KMS-11 (cell line): ENCODE data around the gene GABRA5.

ENCODE experiments used
- H2AFZ ChIP-seq: fragments of 200-600 bp; sonication (generic); 2 replicates; pipeline ENCODE4 v1.6.1; 2016; ENCODE audit warnings: antibody characterized with exemption, mixed run types, low read depth
- H3K27ac ChIP-seq: fragments of 200-600 bp; sonication (generic); 2 replicates; pipeline ENCODE4 v1.6.1; 2016; ENCODE audit warnings: mild to moderate bottlenecking, mixed run types
- H3K27me3 ChIP-seq: fragments of 200-600 bp; sonication (generic); 2 replicates; pipeline ENCODE4 v1.6.1; 2017; ENCODE audit warnings: mild to moderate bottlenecking, low read depth, mixed run types, moderate library complexity; ENCODE audit not compliant: insufficient read depth
- H3K36me3 ChIP-seq: fragments of 200-600 bp; sonication (generic); 2 replicates; pipeline ENCODE4 v1.6.1; 2017; ENCODE audit warnings: mild to moderate bottlenecking, mixed run types; ENCODE audit not compliant: insufficient read depth
- H3K4me1 ChIP-seq: fragments of 200-600 bp; sonication (generic); 2 replicates; pipeline ENCODE4 v1.6.1; 2016; ENCODE audit warnings: mild to moderate bottlenecking, low read depth, mixed run types; ENCODE audit not compliant: poor library complexity, severe bottlenecking
- H3K4me2 ChIP-seq: fragments of 200-600 bp; sonication (generic); 2 replicates; pipeline ENCODE4 v1.7.0; 2016; ENCODE audit warnings: mild to moderate bottlenecking, mixed run types
- H3K4me3 ChIP-seq: fragments of 200-600 bp; sonication (generic); IDR thresholded peaks from 2 replicates; pipeline ENCODE4 v1.6.1; 2017; ENCODE audit warnings: low read depth, low read length, mixed read lengths; ENCODE audit not compliant: insufficient read depth
- H3K79me2 ChIP-seq: fragments of 200-600 bp; sonication (generic); 2 replicates; pipeline ENCODE4 v1.6.1; 2016; ENCODE audit warnings: low read depth, mixed run types; ENCODE audit not compliant: insufficient read depth
- H3K9ac ChIP-seq: fragments of 200-600 bp; sonication (generic); 2 replicates; pipeline ENCODE4 v1.6.1; 2016; ENCODE audit warnings: mild to moderate bottlenecking, mixed run types
- H4K20me1 ChIP-seq: fragments of 200-600 bp; sonication (generic); 2 replicates; pipeline ENCODE4 v1.6.1; 2016; ENCODE audit warnings: mild to moderate bottlenecking, mixed run types; ENCODE audit not compliant: insufficient read depth
- CTCF ChIP-seq: fragments of 200-600 bp; sonication (generic); conservative IDR thresholded peaks from 2 replicates; pipeline ENCODE4 v1.6.1; 2017; ENCODE audit warnings: low read depth, mild to moderate bottlenecking, antibody characterized with exemption, low read length, moderate library complexity, mixed read lengths

Gene GABRA5

GRCh38 chr15:26971271-26972018, 104.6 kb downstream of the GABRA5 start:
- Histone ChIP-seq H2AFZ (no peak overlapping the region), H3K36me3 (no peaks in the 10 kb centered on the region), H3K9ac (no peak overlapping the region), H3K4me1 (no peaks in the 10 kb centered on the region), H3K4me2 (no peak overlapping the region), H3K4me3 (no peak overlapping the region), H3K27ac (no peak overlapping the region), H3K79me2 (no peaks in the 10 kb centered on the region), H3K27me3 (no peaks in the 10 kb centered on the region), H4K20me1 (no peaks in the 10 kb centered on the region)
- no peak for TF ChIP-seq CTCF

GRCh38 chr15:26972636-26973035, 105.8 kb downstream of the GABRA5 start:
- H4K20me1 ChIP-seq: no peaks in the 10 kb centered on the region
- no peak overlapping the region for H3K4me3 ChIP-seq
- no peak overlapping the region for H3K4me2 ChIP-seq
- no peak overlapping the region for H3K9ac ChIP-seq
- H3K79me2 ChIP-seq: no peaks in the 10 kb centered on the region
- H3K36me3 ChIP-seq: no peaks in the 10 kb centered on the region
- H3K27ac ChIP-seq: no peak overlapping the region
- no peak overlapping the region for H2AFZ ChIP-seq
- TF ChIP-seq CTCF: no peak
- no peaks in the 10 kb centered on the region for H3K4me1 ChIP-seq
- H3K27me3 ChIP-seq: no peaks in the 10 kb centered on the region

- TF ChIP-seq CTCF: peak; percentile 46
- Histone ChIP-seq H3K4me1 (no peaks in the 10 kb centered on the region), H3K4me3 (no peak overlapping the region), H3K36me3 (no peaks in the 10 kb centered on the region), H3K9ac (no peak overlapping the region), H3K27ac (no peak overlapping the region), H3K79me2 (no peaks in the 10 kb centered on the region), H3K4me2 (no peak overlapping the region), H2AFZ (no peak overlapping the region), H4K20me1 (no peaks in the 10 kb centered on the region), H3K27me3 (no peaks in the 10 kb centered on the region)
Measured at GRCh38 chr15:26974120-26974780, 107.4 kb downstream of the GABRA5 start.

- no peak for TF ChIP-seq CTCF
- Histone ChIP-seq H3K4me3 (no peak overlapping the region), H3K9ac (no peak overlapping the region), H3K27me3 (no peaks in the 10 kb centered on the region), H2AFZ (no peak overlapping the region), H3K4me2 (no peak overlapping the region), H3K36me3 (no peaks in the 10 kb centered on the region), H3K4me1 (no peaks in the 10 kb centered on the region), H3K27ac (no peak overlapping the region), H3K79me2 (no peaks in the 10 kb centered on the region), H4K20me1 (no peaks in the 10 kb centered on the region)
Measured at GRCh38 chr15:26981492-26981891, 114.6 kb downstream of the GABRA5 start.
